ENCODE measurements around the gene KRTAP10-4. TPM values are rescaled to one million over a fixed set of nuclear protein-coding genes. Genes with fewer than 3 reads are reported as not detected.

The KRTAP10-4 gene
- total and polyA plus RNA-seq, 2 experiments from 2014 or later: not detected

GRCh38 chr21:44615911-44616590, 42.5 kb downstream of the KRTAP10-4 start (continued):
- TF ChIP-seq ZNF462 (CRISPR knock-in tag; IDR thresholded peaks at IDR 0.05) (no peak), ZNF114 (CRISPR knock-in tag; IDR thresholded peaks at IDR 0.05) (no peak)

- Histone ChIP-seq H3K27ac (ENCODE audit: low read depth) (no peak overlapping the region), H3K36me3 (ENCODE audit: insufficient read depth) (no peaks in the 10 kb centered on the region), H3K4me2 (no peak overlapping the region), H3K27me3 (ENCODE audit: insufficient read depth) (no peaks in the 10 kb centered on the region), H4K20me1 (replicated peaks; ENCODE audit: insufficient read depth) (no peaks in the 10 kb centered on the region), H3K4me3 (no peak overlapping the region), H3K9me2 (ENCODE audit: insufficient read depth) (no peaks in the 10 kb centered on the region), H3K79me2 (replicated peaks; ENCODE audit: insufficient read depth) (no peaks in the 10 kb centered on the region), H3K4me1 (ENCODE audit: insufficient read depth) (no peaks in the 10 kb centered on the region), H3F3A (replicated peaks; ENCODE audit: low read depth) (no peaks in the 10 kb centered on the region), H2AFZ (peak overlapping the region; percentile 47; the same call in 1 of the 2 replicates)
- ATAC-seq (no peak), DNase-seq (ENCODE audit: low spot score) (no peak)
- H3K4me3 Mint-ChIP-seq: no peak overlapping the region
- peaks cover 36% of the 10 kb centered on the region for H3K9me3 Mint-ChIP-seq
- peaks cover 11% of the 10 kb centered on the region for H3K27me3 Mint-ChIP-seq (ENCODE audit: insufficient read depth, low read depth, poor library complexity)
- no peak overlapping the region for H3K27ac Mint-ChIP-seq
- H3K4me1 Mint-ChIP-seq: peaks cover 23% of the 10 kb centered on the region
- peaks cover 20% of the 10 kb centered on the region for H3K36me3 Mint-ChIP-seq (ENCODE audit: low read depth)
- TF ChIP-seq CREB1 (CRISPR knock-in tag; IDR thresholded peaks at IDR 0.05; ENCODE audit: low read depth) (no peak), ETS1 (IDR thresholded peaks at IDR 0.05) (no peak), ZNF462 (CRISPR knock-in tag; IDR thresholded peaks at IDR 0.05) (no peak), NANOG (IDR thresholded peaks at IDR 0.05; ENCODE audit: borderline replicate concordance) (no peak), POLR2AphosphoS5 (IDR thresholded peaks at IDR 0.05; ENCODE audit: low read depth) (no peak), ZNF114 (CRISPR knock-in tag; IDR thresholded peaks at IDR 0.05) (no peak), EZH2 (IDR thresholded peaks at IDR 0.05; ENCODE audit: low read depth, unreplicated experiment) (no peak)
Measured at GRCh38 chr21:44616591-44616926, 43.0 kb downstream of the KRTAP10-4 start.

Measured in GM23338 (cell line).